T-helper 1 cell treated with Interleukin-12 subunit alpha and Interleukin-12 subunit beta and Interleukin-4 antibody, amounts not matched to agents 30 ng/mL and 1 ng/mL, for 36 hours (primary cell): ENCODE measurements around the gene CCDC74B. TPM values are rescaled to one million over a fixed set of nuclear protein-coding genes. Genes with fewer than 3 reads are reported as not detected.
"Not testable (repeated sequence)": the region's sequence is repeated elsewhere in the genome, so short reads cannot be mapped to it uniquely, and the experiment has no call there.

Experiments
- intact Hi-C: fragments of 100-400 bp; cut with micrococcal nuclease; formaldehyde crosslinking; loops from one replicate; pipeline ENCODE4 v1.15.1; 2024
- total RNA-seq: library from RNA; stranded (reverse); gene quantifications from 2 replicates; pipeline ENCODE4 v1.2.3, GENCODE V29; 2022

The CCDC74B gene
- total RNA-seq, 1 donor from 2014 or later = 1.5 TPM

- intact Hi-C loops = not testable (repeated sequence)
Measured at GRCh38 chr2:130151145-130151512, 6.2 kb upstream of the CCDC74B start.

- intact Hi-C loops = no loop called here
Measured at GRCh38 chr2:130150181-130151144, 5.6 kb upstream of the CCDC74B start.

GRCh38 chr2:130148515-130148914, 3.6 kb upstream of the CCDC74B start:
- intact Hi-C loops = not testable (repeated sequence)

- intact Hi-C loops = not testable (repeated sequence)
Measured at GRCh38 chr2:130143266-130144039, 1.5 kb downstream of the CCDC74B start.

- intact Hi-C loops = not testable (repeated sequence)
Measured at GRCh38 chr2:130142396-130143265, 2.3 kb downstream of the CCDC74B start.

GRCh38 chr2:130141645-130142370, 3.1 kb downstream of the CCDC74B start:
- intact Hi-C loops = not testable (repeated sequence)

- intact Hi-C loops = not testable (repeated sequence)
Measured at GRCh38 chr2:130141002-130141401, 3.9 kb downstream of the CCDC74B start.

- intact Hi-C loops = not testable (repeated sequence)
Measured at GRCh38 chr2:130140516-130140915, 4.4 kb downstream of the CCDC74B start.

GRCh38 chr2:130139331-130140280, 5.3 kb downstream of the CCDC74B start:
- intact Hi-C loops = not testable (repeated sequence)

- intact Hi-C loops = not testable (repeated sequence)
Measured at GRCh38 chr2:130138841-130139251, 6.1 kb downstream of the CCDC74B start.

GRCh38 chr2:130138326-130138725, 6.6 kb downstream of the CCDC74B start:
- intact Hi-C loops = not testable (repeated sequence)

- intact Hi-C loops = not testable (repeated sequence)
Measured at GRCh38 chr2:130137118-130137517, 7.8 kb downstream of the CCDC74B start.

GRCh38 chr2:130136546-130136945, 8.4 kb downstream of the CCDC74B start:
- intact Hi-C loops = not testable (repeated sequence)

GRCh38 chr2:130135692-130136541, 9.0 kb downstream of the CCDC74B start:
- intact Hi-C loops = no loop called here

- intact Hi-C loops = not testable (repeated sequence)
Measured at GRCh38 chr2:130129120-130129829, 15.6 kb downstream of the CCDC74B start, which contains the start of gene POTEF. POTEF (minus strand) TSS chr2:130129222; CDS start chr2:130120515, 8,707 bp downstream.

- intact Hi-C loops = not testable (repeated sequence)
Measured at GRCh38 chr2:130128464-130128863, 16.4 kb downstream of the CCDC74B start.

GRCh38 chr2:130127726-130128125, 17.2 kb downstream of the CCDC74B start:
- intact Hi-C loops = not testable (repeated sequence)

GRCh38 chr2:130120924-130121323, 24.0 kb downstream of the CCDC74B start:
- intact Hi-C loops = not testable (repeated sequence)
